ENCODE results near the gene CFAP210.

The CFAP210 gene

GRCh38 chr2:169664600-169664977 lies 29.6 kb downstream of the CFAP210 start:
- Histone ChIP-seq H3K27ac (ENCODE audit: low read depth, low read length) (no peak overlapping the region), H3K36me3 (ENCODE audit: control insufficient read depth in 1 of 2, insufficient read depth in 2 of 2, low read length in 2 of 2) (no peaks in the 10 kb centered on the region), H3K9me3 (ENCODE audit: control insufficient read depth in 1 of 2, low read length in 2 of 2) (no peaks in the 10 kb centered on the region), H3K27me3 (ENCODE audit: control insufficient read depth in 1 of 2, insufficient read depth in 2 of 2, low read length in 2 of 2) (no peaks in the 10 kb centered on the region), H3K9ac (ENCODE audit: low read depth in 1 of 2, low read length in 2 of 2) (no peak overlapping the region), H3K4me1 (ENCODE audit: control insufficient read depth in 1 of 2, insufficient read depth in 2 of 2, low read length in 2 of 2) (no peaks in the 10 kb centered on the region), H3K4me3 (ENCODE audit: low read depth in 1 of 2, low read length in 2 of 2) (no peak overlapping the region)

GRCh38 chr2:169663247-169663646 lies 31.0 kb downstream of the CFAP210 start:
- no peak overlapping the region for H3K27ac ChIP-seq (ENCODE audit: low read depth, low read length)
- H3K36me3 ChIP-seq (ENCODE audit: control insufficient read depth in 1 of 2, insufficient read depth in 2 of 2, low read length in 2 of 2): no peaks in the 10 kb centered on the region
- H3K4me1 ChIP-seq (ENCODE audit: control insufficient read depth in 1 of 2, insufficient read depth in 2 of 2, low read length in 2 of 2): no peaks in the 10 kb centered on the region
- H3K9me3 ChIP-seq (ENCODE audit: control insufficient read depth in 1 of 2, low read length in 2 of 2): no peaks in the 10 kb centered on the region
- H3K27me3 ChIP-seq (ENCODE audit: control insufficient read depth in 1 of 2, insufficient read depth in 2 of 2, low read length in 2 of 2): no peaks in the 10 kb centered on the region
- H3K4me3 ChIP-seq (ENCODE audit: low read depth in 1 of 2, low read length in 2 of 2): no peak overlapping the region
- H3K9ac ChIP-seq (ENCODE audit: low read depth in 1 of 2, low read length in 2 of 2): no peak overlapping the region

- H3K27ac ChIP-seq (ENCODE audit: low read depth, low read length): no peak overlapping the region
- no peak overlapping the region for H3K4me3 ChIP-seq (ENCODE audit: low read depth in 1 of 2, low read length in 2 of 2)
- H3K27me3 ChIP-seq (ENCODE audit: control insufficient read depth in 1 of 2, insufficient read depth in 2 of 2, low read length in 2 of 2): no peaks in the 10 kb centered on the region
- no peaks in the 10 kb centered on the region for H3K36me3 ChIP-seq (ENCODE audit: control insufficient read depth in 1 of 2, insufficient read depth in 2 of 2, low read length in 2 of 2)
- no peaks in the 10 kb centered on the region for H3K4me1 ChIP-seq (ENCODE audit: control insufficient read depth in 1 of 2, insufficient read depth in 2 of 2, low read length in 2 of 2)
- no peaks in the 10 kb centered on the region for H3K9me3 ChIP-seq (ENCODE audit: control insufficient read depth in 1 of 2, low read length in 2 of 2)
- no peak overlapping the region for H3K9ac ChIP-seq (ENCODE audit: low read depth in 1 of 2, low read length in 2 of 2)
Observed at GRCh38 chr2:169662744-169663143, 31.5 kb downstream of the CFAP210 start.

- Histone ChIP-seq H3K4me3 (ENCODE audit: low read depth in 1 of 2, low read length in 2 of 2) (no peak overlapping the region), H3K27ac (ENCODE audit: low read depth, low read length) (no peak overlapping the region), H3K4me1 (ENCODE audit: control insufficient read depth in 1 of 2, insufficient read depth in 2 of 2, low read length in 2 of 2) (no peaks in the 10 kb centered on the region), H3K9me3 (ENCODE audit: control insufficient read depth in 1 of 2, low read length in 2 of 2) (no peaks in the 10 kb centered on the region), H3K27me3 (ENCODE audit: control insufficient read depth in 1 of 2, insufficient read depth in 2 of 2, low read length in 2 of 2) (no peaks in the 10 kb centered on the region), H3K9ac (ENCODE audit: low read depth in 1 of 2, low read length in 2 of 2) (no peak overlapping the region), H3K36me3 (ENCODE audit: control insufficient read depth in 1 of 2, insufficient read depth in 2 of 2, low read length in 2 of 2) (no peaks in the 10 kb centered on the region)
Observed at GRCh38 chr2:169661265-169661664, 32.9 kb downstream of the CFAP210 start.

GRCh38 chr2:169659320-169659719 lies 34.9 kb downstream of the CFAP210 start:
- no peak overlapping the region for H3K27ac ChIP-seq (ENCODE audit: low read depth, low read length)
- no peak overlapping the region for H3K9ac ChIP-seq (ENCODE audit: low read depth in 1 of 2, low read length in 2 of 2)
- no peak overlapping the region for H3K4me3 ChIP-seq (ENCODE audit: low read depth in 1 of 2, low read length in 2 of 2)
- no peaks in the 10 kb centered on the region for H3K4me1 ChIP-seq (ENCODE audit: control insufficient read depth in 1 of 2, insufficient read depth in 2 of 2, low read length in 2 of 2)
- H3K36me3 ChIP-seq (ENCODE audit: control insufficient read depth in 1 of 2, insufficient read depth in 2 of 2, low read length in 2 of 2): no peaks in the 10 kb centered on the region
- H3K9me3 ChIP-seq (ENCODE audit: control insufficient read depth in 1 of 2, low read length in 2 of 2): no peaks in the 10 kb centered on the region
- no peaks in the 10 kb centered on the region for H3K27me3 ChIP-seq (ENCODE audit: control insufficient read depth in 1 of 2, insufficient read depth in 2 of 2, low read length in 2 of 2)

GRCh38 chr2:169658877-169659276 lies 35.3 kb downstream of the CFAP210 start:
- Histone ChIP-seq H3K9me3 (ENCODE audit: control insufficient read depth in 1 of 2, low read length in 2 of 2) (no peaks in the 10 kb centered on the region), H3K9ac (ENCODE audit: low read depth in 1 of 2, low read length in 2 of 2) (no peak overlapping the region), H3K36me3 (ENCODE audit: control insufficient read depth in 1 of 2, insufficient read depth in 2 of 2, low read length in 2 of 2) (no peaks in the 10 kb centered on the region), H3K27ac (ENCODE audit: low read depth, low read length) (no peak overlapping the region), H3K27me3 (ENCODE audit: control insufficient read depth in 1 of 2, insufficient read depth in 2 of 2, low read length in 2 of 2) (no peaks in the 10 kb centered on the region), H3K4me1 (ENCODE audit: control insufficient read depth in 1 of 2, insufficient read depth in 2 of 2, low read length in 2 of 2) (no peaks in the 10 kb centered on the region), H3K4me3 (ENCODE audit: low read depth in 1 of 2, low read length in 2 of 2) (no peak overlapping the region)

- no peak overlapping the region for H3K4me3 ChIP-seq (ENCODE audit: low read depth in 1 of 2, low read length in 2 of 2)
- no peaks in the 10 kb centered on the region for H3K4me1 ChIP-seq (ENCODE audit: control insufficient read depth in 1 of 2, insufficient read depth in 2 of 2, low read length in 2 of 2)
- H3K36me3 ChIP-seq (ENCODE audit: control insufficient read depth in 1 of 2, insufficient read depth in 2 of 2, low read length in 2 of 2): no peaks in the 10 kb centered on the region
- H3K27ac ChIP-seq (ENCODE audit: low read depth, low read length): no peak overlapping the region
- H3K9me3 ChIP-seq (ENCODE audit: control insufficient read depth in 1 of 2, low read length in 2 of 2): no peaks in the 10 kb centered on the region
- peaks cover 0 to 4% of the 10 kb centered on the region in 2 donors for H3K27me3 ChIP-seq (ENCODE audit: control insufficient read depth in 1 of 2, insufficient read depth in 2 of 2, low read length in 2 of 2)
- no peak overlapping the region for H3K9ac ChIP-seq (ENCODE audit: low read depth in 1 of 2, low read length in 2 of 2)
Observed at GRCh38 chr2:169656164-169656563, 38.0 kb downstream of the CFAP210 start.

- no peaks in the 10 kb centered on the region for H3K9me3 ChIP-seq (ENCODE audit: control insufficient read depth in 1 of 2, low read length in 2 of 2)
- no peak overlapping the region for H3K4me3 ChIP-seq (ENCODE audit: low read depth in 1 of 2, low read length in 2 of 2)
- no peaks in the 10 kb centered on the region for H3K36me3 ChIP-seq (ENCODE audit: control insufficient read depth in 1 of 2, insufficient read depth in 2 of 2, low read length in 2 of 2)
- no peak overlapping the region for H3K27ac ChIP-seq (ENCODE audit: low read depth, low read length)
- no peaks in the 10 kb centered on the region for H3K4me1 ChIP-seq (ENCODE audit: control insufficient read depth in 1 of 2, insufficient read depth in 2 of 2, low read length in 2 of 2)
- H3K27me3 ChIP-seq (ENCODE audit: control insufficient read depth in 1 of 2, insufficient read depth in 2 of 2, low read length in 2 of 2): peaks cover 0 to 4% of the 10 kb centered on the region in 2 donors
- no peak overlapping the region for H3K9ac ChIP-seq (ENCODE audit: low read depth in 1 of 2, low read length in 2 of 2)
Observed at GRCh38 chr2:169653636-169654035, 40.6 kb downstream of the CFAP210 start.

- peaks cover 0 to 4% of the 10 kb centered on the region in 2 donors for H3K27me3 ChIP-seq (ENCODE audit: control insufficient read depth in 1 of 2, insufficient read depth in 2 of 2, low read length in 2 of 2)
- no peaks in the 10 kb centered on the region for H3K9me3 ChIP-seq (ENCODE audit: control insufficient read depth in 1 of 2, low read length in 2 of 2)
- no peaks in the 10 kb centered on the region for H3K36me3 ChIP-seq (ENCODE audit: control insufficient read depth in 1 of 2, insufficient read depth in 2 of 2, low read length in 2 of 2)
- no peak overlapping the region for H3K27ac ChIP-seq (ENCODE audit: low read depth, low read length)
- no peak overlapping the region for H3K9ac ChIP-seq (ENCODE audit: low read depth in 1 of 2, low read length in 2 of 2)
- H3K4me1 ChIP-seq (ENCODE audit: control insufficient read depth in 1 of 2, insufficient read depth in 2 of 2, low read length in 2 of 2): no peaks in the 10 kb centered on the region
- H3K4me3 ChIP-seq (ENCODE audit: low read depth in 1 of 2, low read length in 2 of 2): no peak overlapping the region
Observed at GRCh38 chr2:169649278-169649677, 44.9 kb downstream of the CFAP210 start.

GRCh38 chr2:169647496-169647895 lies 46.7 kb downstream of the CFAP210 start:
- H3K9me3 ChIP-seq (ENCODE audit: control insufficient read depth in 1 of 2, low read length in 2 of 2): no peaks in the 10 kb centered on the region
- no peaks in the 10 kb centered on the region for H3K27me3 ChIP-seq (ENCODE audit: control insufficient read depth in 1 of 2, insufficient read depth in 2 of 2, low read length in 2 of 2)
- no peak overlapping the region for H3K9ac ChIP-seq (ENCODE audit: low read depth in 1 of 2, low read length in 2 of 2)
- H3K27ac ChIP-seq (ENCODE audit: low read depth, low read length): no peak overlapping the region
- H3K36me3 ChIP-seq (ENCODE audit: control insufficient read depth in 1 of 2, insufficient read depth in 2 of 2, low read length in 2 of 2): no peaks in the 10 kb centered on the region
- H3K4me3 ChIP-seq (ENCODE audit: low read depth in 1 of 2, low read length in 2 of 2): no peak overlapping the region
- no peaks in the 10 kb centered on the region for H3K4me1 ChIP-seq (ENCODE audit: control insufficient read depth in 1 of 2, insufficient read depth in 2 of 2, low read length in 2 of 2)

GRCh38 chr2:169644173-169644572 lies 50.0 kb downstream of the CFAP210 start:
- H3K4me1 ChIP-seq (ENCODE audit: control insufficient read depth in 1 of 2, insufficient read depth in 2 of 2, low read length in 2 of 2): no peaks in the 10 kb centered on the region
- H3K27ac ChIP-seq (ENCODE audit: low read depth, low read length): no peak overlapping the region
- no peak overlapping the region for H3K4me3 ChIP-seq (ENCODE audit: low read depth in 1 of 2, low read length in 2 of 2)
- no peaks in the 10 kb centered on the region for H3K27me3 ChIP-seq (ENCODE audit: control insufficient read depth in 1 of 2, insufficient read depth in 2 of 2, low read length in 2 of 2)
- no peaks in the 10 kb centered on the region for H3K9me3 ChIP-seq (ENCODE audit: control insufficient read depth in 1 of 2, low read length in 2 of 2)
- no peak overlapping the region for H3K9ac ChIP-seq (ENCODE audit: low read depth in 1 of 2, low read length in 2 of 2)
- H3K36me3 ChIP-seq (ENCODE audit: control insufficient read depth in 1 of 2, insufficient read depth in 2 of 2, low read length in 2 of 2): peaks cover 0 to 2% of the 10 kb centered on the region in 2 donors
